ENCODE results near the gene GABBR1. TPM values are rescaled to one million over a fixed set of nuclear protein-coding genes. Genes with fewer than 3 reads are reported as not detected.

GABBR1 gene
- total RNA-seq, 4 donors from 2014 or later = 20.4 to 34.3 (median 23.8) TPM

GRCh38 chr6:29532320-29532951 lies 100.5 kb downstream of the GABBR1 start:
- Histone ChIP-seq H3K27ac (no peak overlapping the region), H3K36me3 (no peaks in the 10 kb centered on the region), H3K27me3 (no peaks in the 10 kb centered on the region), H3K9me3 (no peaks in the 10 kb centered on the region), H3K4me3 (replicated peaks in 1 of 3) (no peak overlapping the region), H3K4me1 (no peaks in the 10 kb centered on the region)
- WGBS, 2 donors = 28 to 70% methylated on average over 2 of the region's 2 CpGs
- intact Hi-C loops (cut with DNase I) = no loop called here
- no peak for DNase-seq
- no peak for TF ChIP-seq POLR2A (IDR thresholded peaks at IDR 0.05)
- TF ChIP-seq, protein P1, sequence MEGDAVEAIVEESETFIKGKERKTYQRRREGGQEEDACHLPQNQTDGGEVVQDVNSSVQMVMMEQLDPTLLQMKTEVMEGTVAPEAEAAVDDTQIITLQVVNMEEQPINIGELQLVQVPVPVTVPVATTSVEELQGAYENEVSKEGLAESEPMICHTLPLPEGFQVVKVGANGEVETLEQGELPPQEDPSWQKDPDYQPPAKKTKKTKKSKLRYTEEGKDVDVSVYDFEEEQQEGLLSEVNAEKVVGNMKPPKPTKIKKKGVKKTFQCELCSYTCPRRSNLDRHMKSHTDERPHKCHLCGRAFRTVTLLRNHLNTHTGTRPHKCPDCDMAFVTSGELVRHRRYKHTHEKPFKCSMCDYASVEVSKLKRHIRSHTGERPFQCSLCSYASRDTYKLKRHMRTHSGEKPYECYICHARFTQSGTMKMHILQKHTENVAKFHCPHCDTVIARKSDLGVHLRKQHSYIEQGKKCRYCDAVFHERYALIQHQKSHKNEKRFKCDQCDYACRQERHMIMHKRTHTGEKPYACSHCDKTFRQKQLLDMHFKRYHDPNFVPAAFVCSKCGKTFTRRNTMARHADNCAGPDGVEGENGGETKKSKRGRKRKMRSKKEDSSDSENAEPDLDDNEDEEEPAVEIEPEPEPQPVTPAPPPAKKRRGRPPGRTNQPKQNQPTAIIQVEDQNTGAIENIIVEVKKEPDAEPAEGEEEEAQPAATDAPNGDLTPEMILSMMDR (IDR thresholded peaks at IDR 0.05) = no peak

- Histone ChIP-seq H3K27me3 (no peaks in the 10 kb centered on the region), H3K4me3 (replicated peaks in 1 of 3) (no peak overlapping the region), H3K9me3 (no peaks in the 10 kb centered on the region), H3K4me1 (no peaks in the 10 kb centered on the region), H3K36me3 (no peaks in the 10 kb centered on the region), H3K27ac (no peak overlapping the region)
- intact Hi-C loops (cut with DNase I) = no loop called here
- TF ChIP-seq, protein P1 (IDR thresholded peaks at IDR 0.05) = no peak
- TF ChIP-seq POLR2A (IDR thresholded peaks at IDR 0.05) = no peak
- DNase-seq = no peak
- 43 to 56% methylated on average over 1 of the region's 3 CpGs for WGBS, 2 donors
These were observed 101.3 kb downstream of the GABBR1 start for GRCh38 chr6:29531668-29532067.

DNA sequence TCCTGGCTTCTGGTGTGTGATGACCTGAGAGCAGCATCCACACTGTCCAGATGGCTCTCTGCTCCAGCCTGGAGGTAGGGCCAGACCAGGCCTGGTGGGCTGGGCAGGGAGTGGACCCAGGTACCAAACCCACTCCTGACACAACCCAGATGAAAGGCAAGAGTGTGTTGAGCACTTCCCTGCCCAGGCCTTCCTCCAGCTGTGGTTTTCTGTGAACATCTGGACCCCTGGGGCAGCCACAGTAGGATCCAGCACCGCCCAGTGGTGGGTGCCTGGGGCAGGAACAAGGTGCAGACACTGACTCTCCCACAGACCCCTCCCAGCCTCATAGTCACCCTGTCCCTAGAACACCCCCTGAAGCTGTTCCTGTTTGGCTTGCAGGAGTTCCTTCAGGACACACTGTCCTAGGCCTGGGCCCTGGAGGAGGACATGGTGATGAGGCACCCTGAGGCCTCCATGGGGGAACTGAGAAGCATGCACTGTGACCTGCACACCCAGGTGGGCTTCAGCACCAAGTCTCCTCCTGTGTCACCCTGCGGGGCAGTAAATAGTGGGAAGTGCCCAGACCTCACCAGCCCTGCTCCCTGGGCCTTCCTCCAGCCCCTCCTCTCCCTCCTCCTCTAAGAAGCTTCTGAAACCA lies 102.2 kb downstream of the GABBR1 start:
- no peak overlapping the region for H3K27ac ChIP-seq
- WGBS, 2 donors = 67 to 100% methylated on average over 1 to 2 of the region's 2 CpGs

GRCh38 chr6:29529956-29530355 lies 103.0 kb downstream of the GABBR1 start:
- no peaks in the 10 kb centered on the region for H3K9me3 ChIP-seq
- H3K4me3 ChIP-seq (replicated peaks in 1 of 3) = no peak overlapping the region
- no peaks in the 10 kb centered on the region for H3K36me3 ChIP-seq
- H3K4me1 ChIP-seq = no peaks in the 10 kb centered on the region
- WGBS, 2 donors = 92 to 100% methylated on average over 3 of the region's 3 CpGs
- TF ChIP-seq, protein P1 (IDR thresholded peaks at IDR 0.05) = no peak
- TF ChIP-seq POLR2A (IDR thresholded peaks at IDR 0.05) = no peak
- intact Hi-C loops (cut with DNase I) = no loop called here
- DNase-seq = no peak
- no peak overlapping the region for H3K27ac ChIP-seq
- H3K27me3 ChIP-seq = no peaks in the 10 kb centered on the region

More for the DNA sequence above, 102.2 kb downstream of the GABBR1 start:
- intact Hi-C loops (cut with DNase I) = no loop called here
- no peak overlapping the region for H3K4me3 ChIP-seq (replicated peaks in 1 of 3)
- no peak for DNase-seq
- H3K36me3 ChIP-seq = no peaks in the 10 kb centered on the region
- no peak for TF ChIP-seq POLR2A (IDR thresholded peaks at IDR 0.05)
- TF ChIP-seq, protein P1 (IDR thresholded peaks at IDR 0.05) = no peak
- H3K9me3 ChIP-seq = no peaks in the 10 kb centered on the region
- no peaks in the 10 kb centered on the region for H3K27me3 ChIP-seq
- H3K4me1 ChIP-seq = no peaks in the 10 kb centered on the region

DNA sequence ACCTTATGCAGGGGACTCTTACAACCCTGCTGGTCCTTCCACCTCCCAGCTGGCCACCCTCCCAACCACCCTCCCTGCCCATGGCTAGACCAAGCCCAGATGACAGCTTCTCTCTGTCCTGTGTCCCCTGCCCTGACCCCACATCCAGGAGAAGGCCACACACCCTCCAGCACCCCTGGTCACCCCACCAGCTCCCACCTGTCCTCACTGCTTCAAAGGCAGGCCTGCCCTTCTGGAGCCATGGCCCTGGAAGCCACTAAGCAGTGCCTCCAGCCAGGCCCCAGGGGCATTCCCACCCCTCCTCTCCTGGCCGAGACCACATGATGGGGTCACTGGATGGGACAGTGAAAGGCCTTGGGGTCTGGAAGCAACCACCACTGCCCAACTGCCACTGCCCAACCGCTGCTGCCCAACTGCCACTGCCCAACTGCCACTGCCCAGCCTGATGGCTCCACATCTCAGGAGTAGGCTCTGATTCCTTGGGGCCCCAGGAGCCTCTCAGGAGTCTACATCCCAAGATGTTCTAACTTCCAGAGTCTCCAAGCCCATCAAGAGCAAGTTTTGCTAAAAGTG lies 103.9 kb downstream of the GABBR1 start:
- Histone ChIP-seq H3K36me3 (no peaks in the 10 kb centered on the region), H3K27me3 (no peaks in the 10 kb centered on the region), H3K9me3 (no peaks in the 10 kb centered on the region), H3K4me3 (replicated peaks in 1 of 3) (no peak overlapping the region), H3K27ac (no peak overlapping the region), H3K4me1 (no peaks in the 10 kb centered on the region)
- intact Hi-C loops (cut with DNase I) = no loop called here
- WGBS, 2 donors = 81% methylated on average over 2 of the region's 2 CpGs; no CpG with 5 or more reads in 1 of the 2 donors
- DNase-seq = no peak
- TF ChIP-seq POLR2A (IDR thresholded peaks at IDR 0.05) = no peak
- TF ChIP-seq, protein P1 (IDR thresholded peaks at IDR 0.05) = no peak
